Urothelium cell line (cell line): ENCODE results near the gene FKBP1A.
"Not testable (repeated sequence)": the region's sequence is repeated elsewhere in the genome, so short reads cannot be mapped to it uniquely, and the experiment has no call there.

Experiments
- DNase-seq: peaks from one replicate; pipeline ENCODE4 v3.0.0; 2011; ENCODE audit warnings: low spot score, mixed read lengths
- FAIRE-seq: peaks from 2 replicates; lab custom pipeline; 2011; peaks lifted over from hg19 to GRCh38; lab: Jason Lieb, UNC

FKBP1A gene

DNA sequence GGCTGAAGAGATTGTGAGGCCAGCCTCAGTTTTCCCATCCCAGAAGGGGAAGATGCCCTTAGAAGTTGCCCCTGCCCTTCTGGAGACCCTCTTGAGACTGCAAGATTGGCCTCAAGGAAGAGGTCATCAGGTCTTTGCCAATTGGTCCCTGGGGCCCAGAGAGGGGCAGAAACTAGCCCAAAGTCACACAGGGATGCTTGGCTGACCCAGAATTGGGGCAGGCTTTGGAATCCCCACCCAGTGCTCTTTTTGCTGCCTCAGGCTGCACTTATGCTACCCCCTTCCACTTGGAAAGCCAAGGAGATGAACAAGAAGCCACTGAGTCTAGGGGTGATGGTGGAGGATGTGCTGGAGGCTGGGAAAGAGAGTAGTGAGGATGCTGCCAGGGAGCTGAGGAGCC is 24.9 kb upstream of the FKBP1A start:
- FAIRE-seq (no peak), DNase-seq (no peak)

DNA sequence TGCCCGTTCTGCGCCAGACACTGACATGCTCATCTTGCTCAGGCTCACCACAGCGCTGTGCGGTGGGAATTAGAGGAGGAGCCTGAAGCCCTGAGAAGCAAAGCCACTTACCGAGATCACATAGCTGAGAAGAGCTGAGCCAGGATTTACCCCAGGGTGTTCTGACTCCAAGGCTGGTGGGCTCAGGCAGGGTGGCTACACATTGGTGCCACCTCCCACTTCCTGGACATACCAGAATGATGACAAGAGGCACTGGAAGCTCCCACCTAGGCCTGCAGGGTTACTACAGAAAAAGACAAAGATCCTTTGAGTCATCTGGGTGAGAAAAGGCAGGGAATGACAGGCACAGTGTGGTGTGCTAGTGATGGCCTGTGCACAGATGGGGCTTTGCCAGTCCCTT is 24.4 kb upstream of the FKBP1A start:
- FAIRE-seq (no peak), DNase-seq (peak; percentile 64)

DNA sequence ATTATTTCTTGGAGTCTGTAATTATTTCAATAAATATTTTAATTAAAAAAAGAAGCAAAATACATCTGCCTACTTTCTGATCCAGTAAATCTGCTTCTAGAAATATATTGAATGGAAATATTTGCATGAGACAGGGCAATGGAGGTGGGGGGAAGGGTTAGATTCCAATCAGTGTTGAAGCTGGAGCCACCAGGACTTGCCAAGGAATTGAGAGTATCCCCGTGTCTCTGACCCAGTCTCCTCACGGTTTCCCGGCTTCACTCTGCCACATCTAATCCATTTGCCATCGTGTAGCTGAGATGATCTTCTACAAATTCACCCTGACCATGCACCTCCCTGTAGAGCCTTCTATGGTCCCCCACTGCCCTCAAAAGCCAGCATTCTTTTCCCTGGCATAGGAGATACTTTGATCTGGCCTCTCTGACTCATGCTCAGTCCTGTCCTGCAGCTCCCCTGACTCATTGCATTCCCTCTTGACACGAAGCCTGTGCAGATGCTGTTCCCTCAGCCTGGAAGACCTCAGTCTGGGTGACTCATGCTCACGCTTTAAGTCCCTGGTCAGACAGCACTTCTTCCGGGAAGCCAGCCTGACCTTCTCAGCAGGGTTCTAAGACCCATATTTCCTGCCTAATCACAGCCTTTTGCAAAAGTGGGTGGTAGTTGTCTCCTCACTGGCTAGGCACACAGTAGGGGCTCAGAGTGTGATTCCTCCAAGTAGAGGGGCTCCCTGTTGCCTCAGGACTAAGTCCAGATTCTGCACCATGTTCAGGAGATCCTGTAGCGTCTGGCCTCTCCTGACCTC is 23.0 kb upstream of the FKBP1A start:
- DNase-seq (peak; percentile 95), FAIRE-seq (no peak)

DNA sequence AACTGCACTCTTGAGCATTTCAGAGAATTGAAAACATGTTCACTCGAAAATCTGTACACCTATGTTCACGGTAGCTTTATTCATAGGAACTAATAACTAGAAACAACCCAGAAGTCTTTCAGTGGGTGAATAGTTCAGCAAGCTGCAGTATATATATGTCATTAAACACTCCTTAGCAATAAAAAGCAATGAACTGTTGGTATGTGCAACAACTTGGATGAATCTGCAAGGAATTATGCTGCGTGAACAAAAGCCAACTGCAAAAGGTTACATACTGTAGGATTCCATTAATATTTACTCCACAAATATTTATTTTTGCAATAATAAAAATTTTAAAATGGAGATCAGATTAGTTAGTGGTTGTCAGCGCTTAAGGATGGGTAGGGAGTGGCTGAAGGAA is 22.1 kb upstream of the FKBP1A start:
- DNase-seq, result no peak

DNA sequence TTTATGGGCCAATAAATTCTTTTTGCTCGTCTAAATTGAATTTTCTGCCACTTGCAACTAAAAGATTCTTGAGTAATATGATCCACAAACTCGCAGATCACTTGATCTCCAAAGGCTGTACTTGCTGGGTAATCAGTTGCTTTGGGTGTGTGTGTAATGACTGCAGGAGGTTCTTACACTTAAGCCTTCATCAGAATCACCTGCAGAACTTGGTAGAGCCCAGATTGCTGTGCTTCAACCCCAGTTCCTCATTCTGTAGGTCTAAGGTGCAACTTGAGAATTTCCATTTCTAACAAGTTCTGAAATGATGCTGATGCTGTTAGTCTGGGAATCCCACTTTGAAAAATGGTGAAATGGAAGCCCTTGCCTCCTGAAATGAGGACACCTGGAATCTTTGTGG is 12.9 kb upstream of the FKBP1A start:
- FAIRE-seq (no peak), DNase-seq (no peak)

More for the DNA sequence above, 22.1 kb upstream of the FKBP1A start:
- FAIRE-seq, result no peak

DNA sequence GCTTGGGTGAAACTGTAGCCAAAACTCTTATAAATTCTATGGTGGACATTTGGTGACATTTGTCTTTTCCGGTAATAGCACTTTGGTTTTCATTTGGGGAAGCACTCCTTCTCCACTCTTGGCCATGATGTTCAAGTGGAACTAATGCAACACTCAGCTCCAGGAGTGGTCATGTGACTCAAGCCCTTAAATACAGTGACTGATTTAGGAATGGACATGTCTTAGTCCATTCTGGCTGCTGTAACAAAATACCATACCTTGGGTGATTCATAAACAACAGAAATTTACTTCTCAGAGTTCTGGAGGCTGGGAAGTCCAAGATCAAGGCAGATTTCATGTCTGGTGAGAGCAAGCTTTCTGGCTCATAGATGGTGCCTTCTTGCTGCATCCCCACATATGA is 10.8 kb upstream of the FKBP1A start:
- DNase-seq, result no peak
- no peak for FAIRE-seq

DNA sequence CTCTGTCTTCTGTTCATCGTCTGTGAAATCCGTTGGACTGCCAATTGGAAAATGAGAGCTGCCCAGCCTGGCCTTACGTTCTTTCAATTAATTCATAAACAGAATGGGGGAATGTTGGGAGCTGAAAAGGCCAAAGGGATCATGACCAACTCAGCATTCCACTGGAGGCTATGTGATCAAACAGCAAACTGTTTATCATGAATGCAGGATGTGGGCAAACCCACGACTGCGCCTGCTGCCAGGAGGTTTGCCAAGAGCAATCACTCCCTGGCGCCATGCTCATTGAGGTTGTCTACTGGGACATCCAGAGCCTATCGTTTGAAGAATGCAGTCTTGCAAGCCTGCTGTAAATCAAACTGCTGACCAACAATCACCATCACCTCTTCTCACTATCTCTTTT is 9.3 kb upstream of the FKBP1A start:
- DNase-seq (no peak), FAIRE-seq (no peak)

DNA sequence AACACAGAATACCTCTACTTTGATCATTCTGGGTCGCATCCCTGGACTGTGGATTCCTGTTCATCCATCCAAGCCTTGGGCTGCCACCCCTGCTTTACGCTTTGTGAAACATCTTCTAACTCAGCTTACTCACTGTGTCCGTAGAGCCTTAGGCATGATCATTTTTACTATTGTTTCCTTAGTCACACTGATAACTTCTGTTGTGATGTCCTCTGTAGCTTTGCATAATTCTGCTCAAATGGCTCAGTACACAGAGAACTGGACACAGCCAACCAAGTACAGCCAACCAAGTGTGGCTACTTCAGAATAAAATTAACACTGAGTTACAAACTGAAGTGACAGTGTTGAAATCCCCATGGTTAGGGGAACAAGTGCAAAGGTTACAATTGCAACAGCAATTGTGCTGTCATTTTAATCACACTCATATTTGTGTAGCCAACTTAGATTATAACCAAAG is 8.6 kb upstream of the FKBP1A start:
- DNase-seq (no peak), FAIRE-seq (no peak)

DNA sequence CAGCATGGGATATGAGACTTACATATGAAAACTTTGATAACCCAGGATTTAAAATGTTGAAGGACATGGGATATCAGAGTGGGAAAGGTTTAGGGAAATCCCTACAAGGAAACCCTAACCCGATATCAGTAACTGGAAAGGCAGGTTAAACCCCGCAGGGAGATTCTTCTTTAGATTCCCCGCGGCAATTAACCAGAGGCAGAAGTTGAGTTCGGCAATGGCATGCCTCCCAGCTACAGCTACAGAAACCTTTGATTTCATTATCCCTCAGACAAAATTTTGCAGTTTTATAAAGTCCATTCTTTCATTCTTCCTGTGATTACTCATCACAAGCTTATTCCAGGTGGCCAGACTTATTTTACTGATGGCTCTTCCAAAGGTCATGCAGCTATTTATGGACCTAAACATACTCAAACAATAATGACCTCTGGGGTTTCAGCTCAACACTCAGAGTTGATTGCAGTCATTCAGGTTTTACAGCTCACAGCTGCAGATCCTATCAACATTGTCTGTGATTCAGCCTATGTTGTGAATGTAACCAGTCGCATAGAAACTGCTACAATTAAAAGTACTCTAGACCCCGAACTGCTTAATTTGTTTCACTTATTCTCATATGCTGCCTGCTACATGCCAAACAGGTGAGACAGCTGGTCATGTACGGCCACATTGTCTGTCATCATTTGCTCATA is 7.0 kb upstream of the FKBP1A start:
- not testable (repeated sequence) for DNase-seq, FAIRE-seq

DNA sequence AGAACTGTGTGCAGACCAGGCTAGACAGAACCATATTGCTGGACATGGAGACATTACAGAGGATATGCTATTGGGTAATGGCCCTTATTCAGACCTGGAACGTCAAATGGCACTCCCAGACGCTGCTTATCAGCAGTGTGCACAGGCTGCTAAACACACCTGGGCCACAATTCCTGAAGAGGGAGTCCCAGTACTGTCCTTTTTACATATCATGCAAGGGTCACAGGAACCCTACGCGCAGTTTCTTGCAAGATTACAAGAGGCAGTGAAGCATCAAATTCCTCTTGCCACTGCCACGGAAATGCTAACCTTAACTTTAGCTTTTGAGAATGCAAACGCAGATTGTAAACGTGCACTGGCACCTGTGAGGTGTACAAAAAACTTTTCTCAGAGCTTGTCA is 5.3 kb upstream of the FKBP1A start:
- not testable (repeated sequence) for DNase-seq, FAIRE-seq

DNA sequence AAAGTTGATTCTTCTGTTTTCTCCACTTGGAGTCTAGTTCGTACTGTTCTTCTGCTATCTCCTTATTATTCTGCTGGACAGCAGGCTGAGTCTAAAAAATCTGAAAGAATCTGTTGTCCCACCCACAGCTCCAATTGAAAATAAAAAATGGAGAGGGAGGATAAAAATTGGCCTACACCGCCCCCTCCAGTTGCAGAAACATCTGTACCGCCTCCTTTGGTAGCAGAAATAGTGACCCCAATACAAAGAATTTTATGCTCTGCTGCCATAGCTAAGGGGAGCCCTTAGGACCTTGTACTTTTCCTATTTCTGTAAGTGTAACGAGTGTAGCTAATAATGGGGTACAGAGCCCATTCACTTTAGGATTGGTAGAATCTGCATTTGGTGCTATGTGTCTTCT is 4.9 kb upstream of the FKBP1A start:
- no peak for DNase-seq
- FAIRE-seq, result no peak

DNA sequence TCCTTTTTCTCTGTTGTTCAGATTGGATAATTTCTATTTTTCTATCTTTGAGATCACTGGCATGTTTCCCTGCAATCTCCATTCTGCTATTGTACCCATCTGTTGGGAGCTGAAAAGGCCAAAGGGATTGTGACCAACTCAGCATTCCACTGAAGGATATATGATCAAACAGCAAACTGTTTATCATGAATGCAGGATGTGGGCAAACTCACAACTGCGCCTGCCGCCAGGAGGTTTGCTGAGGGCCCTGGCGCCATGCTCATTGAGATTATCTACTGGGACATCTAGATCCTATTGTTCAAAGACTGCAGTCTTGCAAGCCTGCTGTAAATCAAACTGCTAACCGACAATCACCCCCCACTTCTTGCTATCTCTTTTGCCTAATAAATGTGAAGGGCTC is 3.8 kb upstream of the FKBP1A start:
- no peak for FAIRE-seq

DNA sequence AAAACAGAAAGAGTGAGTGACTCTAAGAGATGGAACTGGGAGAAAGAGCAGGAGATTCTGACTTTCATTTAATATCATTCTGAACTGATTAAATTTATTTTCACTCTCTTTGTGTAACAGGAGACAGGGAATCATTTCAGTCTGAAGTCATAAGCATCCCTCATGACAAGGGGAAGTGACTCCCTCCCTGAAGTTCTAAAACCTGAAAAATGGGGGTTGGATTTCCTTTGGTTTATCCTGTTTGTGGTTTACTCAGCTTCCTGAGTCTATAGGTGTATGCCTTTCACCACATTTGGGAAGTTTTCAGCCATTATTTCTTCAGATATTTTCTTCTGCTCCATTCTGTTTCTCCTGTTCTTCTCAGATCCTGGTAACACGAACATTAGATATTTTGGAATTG is 3.4 kb upstream of the FKBP1A start:
- FAIRE-seq, result no peak

More for the DNA sequence above, 3.8 kb upstream of the FKBP1A start:
- no peak for DNase-seq

DNA sequence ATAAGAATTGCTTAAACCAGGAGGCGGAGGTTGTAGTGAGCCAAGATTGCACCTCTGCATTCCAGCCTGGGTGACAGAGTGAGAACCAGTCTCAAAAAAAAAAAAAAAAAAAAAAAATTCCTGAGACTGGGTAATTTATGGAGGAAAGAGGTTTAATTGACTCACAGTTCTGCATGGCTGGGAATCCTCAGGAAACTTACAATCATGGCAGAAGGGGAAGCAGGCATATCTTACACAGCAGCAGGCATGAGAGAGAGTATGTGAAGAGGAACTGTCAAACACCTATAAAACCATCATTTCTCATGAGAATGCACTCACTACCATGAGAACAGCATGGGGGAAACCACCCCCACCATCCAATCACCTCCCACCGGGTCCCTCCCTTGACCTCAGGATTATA is 1.8 kb upstream of the FKBP1A start:
- FAIRE-seq, result no peak
- DNase-seq, result no peak

More for the DNA sequence above, 3.4 kb upstream of the FKBP1A start:
- no peak for DNase-seq

DNA sequence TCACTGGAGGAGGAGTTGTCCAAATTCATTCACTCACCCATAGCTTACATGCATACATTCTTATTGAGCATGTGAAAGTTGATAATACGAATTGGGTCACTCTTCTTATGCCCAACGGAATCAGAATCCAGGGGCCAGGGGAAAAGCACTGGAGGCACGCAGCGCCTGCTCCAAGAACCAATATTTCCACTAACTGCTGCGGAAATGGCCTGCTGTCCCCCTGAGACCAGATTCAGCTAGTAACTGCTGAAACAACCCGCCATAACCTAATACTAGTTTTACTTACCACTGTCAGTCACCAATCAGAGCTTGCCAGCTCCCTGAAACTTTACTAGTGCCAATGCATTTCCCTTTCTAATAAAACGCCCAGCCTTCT is 641 bp upstream of the FKBP1A start:
- FAIRE-seq (no peak), DNase-seq (no peak)

DNA sequence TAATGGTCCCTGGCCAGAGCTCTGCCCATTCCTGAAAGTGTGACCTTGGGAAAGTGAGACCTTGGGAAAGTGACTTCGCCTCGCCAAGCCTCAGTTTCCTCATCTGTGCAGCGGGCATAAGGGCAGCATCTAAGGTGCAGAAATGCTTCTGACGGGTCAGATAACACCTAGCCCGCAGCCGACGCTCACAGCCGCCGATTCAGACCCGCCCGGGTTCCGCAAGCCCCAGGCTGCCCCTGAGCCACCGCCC is 486 bp downstream of the FKBP1A start:
- FAIRE-seq, result no peak
- DNase-seq, result no peak

DNA sequence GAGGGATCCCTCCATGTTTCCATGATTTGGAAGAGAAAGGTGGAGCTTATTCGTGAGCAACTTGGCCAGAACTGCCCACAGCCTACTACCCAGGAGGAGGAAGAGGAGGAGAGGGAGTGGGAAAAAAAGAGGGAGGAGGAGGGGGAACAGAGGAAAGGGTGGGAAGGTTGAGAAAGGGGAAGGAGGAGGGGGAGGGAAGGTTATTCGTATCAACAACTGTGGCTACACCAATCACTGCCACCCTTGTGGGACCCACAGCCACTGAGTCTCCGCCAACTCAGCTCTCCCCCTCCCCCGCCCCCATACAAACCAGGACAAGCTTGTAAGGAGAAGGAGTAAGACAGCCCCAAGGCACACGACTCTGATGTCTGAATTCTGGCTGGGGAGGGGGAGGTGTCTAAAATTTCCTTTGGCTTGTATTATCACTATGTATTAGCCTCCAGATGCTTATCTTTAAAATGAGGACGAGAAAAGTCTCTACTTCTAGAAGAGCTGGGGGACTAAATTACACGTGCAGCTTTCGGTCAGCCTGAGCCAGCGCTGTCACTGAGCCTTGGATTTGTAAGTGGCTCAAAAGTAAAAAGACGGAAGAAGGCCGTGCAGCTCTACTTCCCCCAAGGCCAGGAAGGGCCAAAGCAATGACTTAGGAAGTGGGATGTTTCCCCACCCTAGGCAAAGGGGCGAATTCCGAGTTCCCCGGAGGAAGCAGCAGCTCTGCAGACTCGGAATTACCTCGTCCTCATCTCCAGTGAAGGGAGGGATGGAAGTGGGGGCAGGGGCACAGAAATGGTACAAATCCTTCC is 1.0 kb downstream of the FKBP1A start:
- DNase-seq, result no peak
- FAIRE-seq, result no peak

DNA sequence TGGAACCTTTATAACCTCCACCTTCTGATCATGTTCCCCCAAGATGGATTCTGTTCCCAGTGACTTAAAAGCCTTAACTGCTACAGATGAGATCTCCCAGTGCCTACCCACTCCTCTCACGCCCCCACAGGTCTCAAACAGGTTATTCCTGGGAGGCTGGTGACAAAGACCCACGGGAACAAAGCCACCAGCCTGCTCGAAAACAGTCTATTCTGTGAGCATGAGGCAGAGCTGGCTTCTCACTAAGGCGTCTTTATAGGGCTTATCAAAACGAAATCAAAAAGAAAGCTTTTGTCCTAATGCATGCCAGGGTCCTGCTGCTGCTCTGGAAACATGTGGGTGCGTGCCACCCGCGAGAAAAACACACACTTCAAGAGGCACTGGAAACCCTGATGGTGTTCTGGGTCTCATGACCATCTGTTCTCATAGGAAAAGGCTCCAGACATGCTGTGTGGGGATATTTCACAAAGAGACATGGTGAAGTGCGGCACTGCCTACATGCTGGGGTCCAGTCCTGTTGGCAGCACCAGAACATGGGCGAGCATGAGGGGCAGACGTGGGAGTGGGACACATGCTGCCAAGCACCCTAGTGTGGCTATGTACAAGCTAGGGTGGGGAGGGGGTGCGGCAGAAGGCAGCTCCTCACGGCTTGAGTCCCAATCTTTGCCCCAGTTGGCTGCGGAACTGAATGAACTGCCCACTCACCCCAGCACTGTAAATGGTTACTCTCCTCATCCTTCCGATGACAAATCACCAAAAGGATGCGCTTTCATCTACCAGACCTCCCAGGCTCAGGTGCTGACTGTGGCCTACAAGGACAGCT is 2.1 kb downstream of the FKBP1A start:
- DNase-seq (no peak), FAIRE-seq (no peak)

DNA sequence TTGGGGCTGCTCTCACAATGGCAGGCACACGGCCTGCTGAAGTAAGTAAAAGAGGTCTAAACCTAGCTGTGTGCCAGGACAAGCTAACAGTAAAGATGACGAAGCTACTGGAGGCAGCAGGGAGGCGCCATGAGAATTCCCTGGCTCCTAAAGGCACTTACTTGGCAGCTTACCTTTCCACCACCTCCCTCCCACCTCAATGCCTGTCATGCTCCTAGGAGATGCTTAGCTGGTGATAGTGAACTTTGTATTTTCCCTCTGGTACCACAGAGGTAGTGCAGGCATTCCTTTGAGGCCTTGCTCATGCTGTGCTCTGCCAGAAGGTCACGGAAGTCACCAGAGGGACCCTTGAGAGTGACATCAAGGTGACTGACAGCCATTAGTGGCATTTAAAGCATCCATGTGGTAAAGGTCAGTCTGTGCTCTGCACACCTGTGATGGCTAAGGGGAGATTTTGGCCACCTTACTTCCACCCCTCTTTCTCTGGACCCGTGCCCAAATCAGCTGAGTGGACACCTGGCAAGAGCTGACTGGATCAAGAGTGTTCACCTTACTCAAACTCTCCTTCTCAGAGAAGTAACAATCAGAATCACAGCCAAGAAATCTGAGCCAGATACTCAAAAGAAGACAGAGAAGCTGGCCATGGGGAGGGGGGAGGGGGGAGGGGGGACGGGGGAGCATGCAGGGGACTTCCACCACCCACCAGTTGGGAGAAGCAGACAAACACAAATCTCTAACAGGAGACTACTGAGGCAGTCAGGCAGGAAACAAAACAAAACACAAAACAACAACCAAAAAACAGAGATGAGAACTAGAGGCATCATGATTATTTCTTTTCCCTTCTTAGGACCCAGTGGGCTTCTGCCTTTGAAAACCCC is 2.9 kb downstream of the FKBP1A start:
- no peak for FAIRE-seq
- DNase-seq, result no peak
